Measurements from ENCODE around the gene PDLIM4.

The PDLIM4 gene

GRCh38 chr5:132253452-132254320, 3.8 kb upstream of the PDLIM4 start:
- Mint-ChIP-seq H3K27me3 (peaks cover 13% of the 10 kb centered on the region), H3K4me3 (no peak overlapping the region), H3K9me3 (no peaks in the 10 kb centered on the region), H3K27ac (no peak overlapping the region), H3K36me3 (peaks cover 2% of the 10 kb centered on the region), H3K4me1 (no peaks in the 10 kb centered on the region)
- DNase-seq (ENCODE audit: low spot score in 2 of 2) (no peak), ATAC-seq (ENCODE audit: low read depth) (no peak)

- no peak overlapping the region for H3K27ac Mint-ChIP-seq
- peaks cover 13% of the 10 kb centered on the region for H3K27me3 Mint-ChIP-seq
- peaks cover 2% of the 10 kb centered on the region for H3K36me3 Mint-ChIP-seq
- ATAC-seq (ENCODE audit: low read depth) (no peak), DNase-seq (ENCODE audit: low spot score in 2 of 2) (no peak)
- no peak overlapping the region for H3K4me3 Mint-ChIP-seq
- H3K9me3 Mint-ChIP-seq = no peaks in the 10 kb centered on the region
- H3K4me1 Mint-ChIP-seq = no peaks in the 10 kb centered on the region
Observed at GRCh38 chr5:132254321-132254977, 3.0 kb upstream of the PDLIM4 start.

GRCh38 chr5:132256086-132256782, 1.3 kb upstream of the PDLIM4 start:
- H3K4me3 Mint-ChIP-seq = peak overlapping the region; percentile 12

GRCh38 chr5:132256783-132257130, 739 bp upstream of the PDLIM4 start:
- Mint-ChIP-seq H3K9me3 (no peaks in the 10 kb centered on the region), H3K4me1 (no peaks in the 10 kb centered on the region), H3K27ac (no peak overlapping the region), H3K27me3 (peaks cover 13% of the 10 kb centered on the region), H3K36me3 (no peaks in the 10 kb centered on the region), H3K4me3 (peak overlapping the region; percentile 43)
- ATAC-seq (ENCODE audit: low read depth) = no peak
- DNase-seq (ENCODE audit: low spot score in 2 of 2) = no peak

More at GRCh38 chr5:132256086-132256782, 1.3 kb upstream of the PDLIM4 start:
- H3K27ac Mint-ChIP-seq = no peak overlapping the region
- no peaks in the 10 kb centered on the region for H3K36me3 Mint-ChIP-seq
- peaks cover 13% of the 10 kb centered on the region for H3K27me3 Mint-ChIP-seq
- no peaks in the 10 kb centered on the region for H3K4me1 Mint-ChIP-seq
- ATAC-seq (ENCODE audit: low read depth) (no peak), DNase-seq (ENCODE audit: low spot score in 2 of 2) (no peak)
- H3K9me3 Mint-ChIP-seq = no peaks in the 10 kb centered on the region

GRCh38 chr5:132258102-132259068, 889 bp downstream of the PDLIM4 start:
- H3K27ac Mint-ChIP-seq = no peak overlapping the region
- no peak for ATAC-seq (ENCODE audit: low read depth)
- DNase-seq (ENCODE audit: low spot score in 2 of 2) = no peak
- no peaks in the 10 kb centered on the region for H3K9me3 Mint-ChIP-seq
- H3K27me3 Mint-ChIP-seq = peaks cover 13% of the 10 kb centered on the region
- H3K36me3 Mint-ChIP-seq = no peaks in the 10 kb centered on the region
- H3K4me1 Mint-ChIP-seq = no peaks in the 10 kb centered on the region
- H3K4me3 Mint-ChIP-seq = peak overlapping the region; percentile 13

GRCh38 chr5:132259069-132259851, 1.8 kb downstream of the PDLIM4 start:
- ATAC-seq (ENCODE audit: low read depth) = no peak
- H3K4me3 Mint-ChIP-seq = no peak overlapping the region
- no peak overlapping the region for H3K27ac Mint-ChIP-seq
- no peaks in the 10 kb centered on the region for H3K9me3 Mint-ChIP-seq
- no peak for DNase-seq (ENCODE audit: low spot score in 2 of 2)
- no peaks in the 10 kb centered on the region for H3K4me1 Mint-ChIP-seq
- peaks cover 13% of the 10 kb centered on the region for H3K27me3 Mint-ChIP-seq
- no peaks in the 10 kb centered on the region for H3K36me3 Mint-ChIP-seq

GRCh38 chr5:132260051-132260450, 2.6 kb downstream of the PDLIM4 start:
- Mint-ChIP-seq H3K36me3 (no peaks in the 10 kb centered on the region), H3K9me3 (no peaks in the 10 kb centered on the region), H3K27me3 (peaks cover 10% of the 10 kb centered on the region), H3K27ac (no peak overlapping the region), H3K4me1 (no peaks in the 10 kb centered on the region), H3K4me3 (no peak overlapping the region)
- DNase-seq (ENCODE audit: low spot score in 2 of 2) (no peak), ATAC-seq (ENCODE audit: low read depth) (no peak)

- Mint-ChIP-seq H3K4me1 (no peaks in the 10 kb centered on the region), H3K4me3 (no peak overlapping the region), H3K27me3 (peaks cover 9% of the 10 kb centered on the region), H3K27ac (no peak overlapping the region), H3K36me3 (no peaks in the 10 kb centered on the region), H3K9me3 (no peaks in the 10 kb centered on the region)
- ATAC-seq (ENCODE audit: low read depth) (no peak), DNase-seq (ENCODE audit: low spot score in 2 of 2) (no peak)
Observed at GRCh38 chr5:132260714-132261551, 3.4 kb downstream of the PDLIM4 start.

GRCh38 chr5:132261881-132262845, 4.7 kb downstream of the PDLIM4 start:
- peaks cover 2% of the 10 kb centered on the region for H3K27me3 Mint-ChIP-seq
- H3K4me3 Mint-ChIP-seq = no peak overlapping the region
- H3K36me3 Mint-ChIP-seq = no peaks in the 10 kb centered on the region
- DNase-seq (ENCODE audit: low spot score in 2 of 2) (no peak), ATAC-seq (ENCODE audit: low read depth) (no peak)
- no peaks in the 10 kb centered on the region for H3K9me3 Mint-ChIP-seq
- no peak overlapping the region for H3K27ac Mint-ChIP-seq
- no peaks in the 10 kb centered on the region for H3K4me1 Mint-ChIP-seq

- H3K27me3 Mint-ChIP-seq = peaks cover 2% of the 10 kb centered on the region
- H3K36me3 Mint-ChIP-seq = no peaks in the 10 kb centered on the region
- no peak overlapping the region for H3K4me3 Mint-ChIP-seq
- no peak for ATAC-seq (ENCODE audit: low read depth)
- H3K27ac Mint-ChIP-seq = no peak overlapping the region
- H3K4me1 Mint-ChIP-seq = no peaks in the 10 kb centered on the region
- DNase-seq (ENCODE audit: low spot score in 2 of 2) = no peak
- H3K9me3 Mint-ChIP-seq = no peaks in the 10 kb centered on the region
Observed at GRCh38 chr5:132262882-132263547, 5.5 kb downstream of the PDLIM4 start.
